COLO668 (cell line): ENCODE data around the gene CDC25A.
A peak's percentile ranks its signal among the peaks of the same experiment; 100 is the strongest.

Experiments
- DNase-seq: peaks from one replicate; lab custom pipeline; 2025; ENCODE audit not compliant: unreplicated experiment; lab: John Stamatoyannopoulos, UW

The CDC25A gene

GRCh38 chr3:48196611-48197010, 8.4 kb upstream of the CDC25A start:
- no peak for DNase-seq

GRCh38 chr3:48194446-48195071, 6.3 kb upstream of the CDC25A start:
- DNase-seq = peak; percentile 48

GRCh38 chr3:48190911-48191310, 2.7 kb upstream of the CDC25A start:
- DNase-seq = no peak

- no peak for DNase-seq
Measured at GRCh38 chr3:48189321-48189720, 1.1 kb upstream of the CDC25A start.

GRCh38 chr3:48187579-48188265, 495 bp downstream of the CDC25A start:
- peak; percentile 70 for DNase-seq

GRCh38 chr3:48187301-48187578, 977 bp downstream of the CDC25A start:
- DNase-seq = no peak

- no peak for DNase-seq
Measured at GRCh38 chr3:48186631-48187300, 1.5 kb downstream of the CDC25A start.

GRCh38 chr3:48185129-48185528, 3.1 kb downstream of the CDC25A start:
- no peak for DNase-seq

GRCh38 chr3:48184299-48184698, 3.9 kb downstream of the CDC25A start:
- DNase-seq = no peak

GRCh38 chr3:48180531-48181253, 7.5 kb downstream of the CDC25A start:
- DNase-seq = no peak

GRCh38 chr3:48180021-48180420, 8.2 kb downstream of the CDC25A start:
- no peak for DNase-seq

- DNase-seq = no peak
Measured at GRCh38 chr3:48178072-48178471, 10.1 kb downstream of the CDC25A start.

GRCh38 chr3:48157950-48158376, 30.3 kb downstream of the CDC25A start:
- DNase-seq = peak; percentile 19

- DNase-seq = no peak
Measured at GRCh38 chr3:48157202-48157840, 30.9 kb downstream of the CDC25A start.

GRCh38 chr3:48156163-48156562, 32.1 kb downstream of the CDC25A start:
- DNase-seq = no peak

- DNase-seq = no peak
Measured at GRCh38 chr3:48155122-48155521, 33.1 kb downstream of the CDC25A start.

GRCh38 chr3:48151807-48152427, 36.3 kb downstream of the CDC25A start:
- no peak for DNase-seq

GRCh38 chr3:48151058-48151806, 37.0 kb downstream of the CDC25A start:
- peak; percentile 51 for DNase-seq

- no peak for DNase-seq
Measured at GRCh38 chr3:48143992-48144391, 44.2 kb downstream of the CDC25A start.

- no peak for DNase-seq
Measured at GRCh38 chr3:48143567-48143966, 44.6 kb downstream of the CDC25A start.
